Islet of Langerhans (tissue), 1 donor: Measurements from ENCODE around the gene FOXB2.

ENCODE experiments used
- FAIRE-seq: peaks from one replicate; lab custom pipeline; 2011; peaks lifted over from hg19 to GRCh38; lab: Jason Lieb, UNC

The FOXB2 gene

GRCh38 chr9:77066388-77066787 is 46.9 kb downstream of the FOXB2 start:
- no peak for FAIRE-seq
